ENCODE results near the gene OLIG1. TPM values are rescaled to one million over a fixed set of nuclear protein-coding genes. Genes with fewer than 3 reads are reported as not detected.

The OLIG1 gene
- total and polyA plus RNA-seq, 2 of the 8 experiments (the other 6 are each of a cell fraction or from before 2014, with no cell fraction given): 0.65 to 1.2 TPM

DNA sequence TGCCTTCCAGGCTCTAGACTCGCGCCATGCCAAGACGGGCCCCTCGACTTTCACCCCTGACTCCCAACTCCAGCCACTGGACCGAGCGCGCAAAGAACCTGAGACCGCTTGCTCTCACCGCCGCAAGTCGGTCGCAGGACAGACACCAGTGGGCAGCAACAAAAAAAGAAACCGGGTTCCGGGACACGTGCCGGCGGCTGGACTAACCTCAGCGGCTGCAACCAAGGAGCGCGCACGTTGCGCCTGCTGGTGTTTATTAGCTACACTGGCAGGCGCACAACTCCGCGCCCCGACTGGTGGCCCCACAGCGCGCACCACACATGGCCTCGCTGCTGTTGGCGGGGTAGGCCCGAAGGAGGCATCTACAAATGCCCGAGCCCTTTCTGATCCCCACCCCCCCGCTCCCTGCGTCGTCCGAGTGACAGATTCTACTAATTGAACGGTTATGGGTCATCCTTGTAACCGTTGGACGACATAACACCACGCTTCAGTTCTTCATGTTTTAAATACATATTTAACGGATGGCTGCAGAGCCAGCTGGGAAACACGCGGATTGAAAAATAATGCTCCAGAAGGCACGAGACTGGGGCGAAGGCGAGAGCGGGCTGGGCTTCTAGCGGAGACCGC is 46.3 kb upstream of the OLIG1 start:
- no peak overlapping the region for H3K9ac ChIP-seq (replicated peaks in 1 of 4; ENCODE audit: extremely low read depth in 1 of 4, low read depth in 3 of 4, low read length in 3 of 4)
- H3K56ac ChIP-seq (replicated peaks; ENCODE audit: insufficient read length, low read depth, low read length): no peak overlapping the region
- H4K8ac ChIP-seq (ENCODE audit: extremely low read depth, insufficient read depth, low read length): peak overlapping the region; percentile 26; the same call in 1 of the 2 replicates
- no peak overlapping the region for H3K14ac ChIP-seq (ENCODE audit: insufficient read length)
- no peak overlapping the region for H3K23ac ChIP-seq (ENCODE audit: insufficient read length)
- DNase-seq (ENCODE audit: low read depth in 1 of 2, low spot score in 2 of 2) (no peak), FAIRE-seq (no peak)
- H3K4me3 ChIP-seq (ENCODE audit: extremely low read depth in 1 of 4, insufficient read depth in 2 of 4, low read depth in 3 of 4, low read length in 4 of 4): peak overlapping the region in 3 of 4 experiments; percentile 13 to 70 (median 34); a peak in 4 of 8 replicates
- ChIA-PET POLR2A (ENCODE audit: partially characterized antibody) (no interaction called here), CTCF (ENCODE audit: partially characterized antibody) (interaction anchor here (0.7 to 6.0 kb wide), 10 partner anchors 9 to 103 kb away, joined by 3 to 44 read pairs (median 3); no protein-coding TSS in a partner anchor)
- H2BK120ac ChIP-seq (replicated peaks; ENCODE audit: low read depth, low read length): no peak overlapping the region
- peaks cover 12 to 14% of the 10 kb centered on the region in 2 experiments for H4K20me1 ChIP-seq (replicated peaks in 1 of 2; ENCODE audit: control insufficient read depth in 1 of 2, insufficient read depth in 2 of 2, low read length in 2 of 2)
- H2AFZ ChIP-seq (ENCODE audit: low read length): no peak overlapping the region
- H3K23me2 ChIP-seq (ENCODE audit: low read depth, low read length): peaks cover 16% of the 10 kb centered on the region
- H3K79me1 ChIP-seq (ENCODE audit: low read depth, low read length): no peaks in the 10 kb centered on the region
- no peak overlapping the region for H2AK5ac ChIP-seq (ENCODE audit: low read depth, low read length)
- no peak overlapping the region for H2BK5ac ChIP-seq (ENCODE audit: low read depth, low read length)
- H4K91ac ChIP-seq (replicated peaks; ENCODE audit: insufficient read length, low read length): no peak overlapping the region
- no peak overlapping the region for H2BK15ac ChIP-seq (ENCODE audit: low read length)
- H3K4ac ChIP-seq (replicated peaks; ENCODE audit: insufficient read length, low read depth, low read length): no peak overlapping the region
- WGBS, 2 experiments (ENCODE audit: extremely low coverage in 1 of 2, insufficient coverage in 1 of 2, insufficient read length in 1 of 2, insufficient replicate concordance in 2 of 2, low coverage in 1 of 2, low lambda C conversion rate in 2 of 2, missing lambda C conversion rate in 1 of 2): 13% methylated on average over 41 of the region's 49 CpGs; no CpG with 5 or more reads in 1 of the 2 experiments
- no peak overlapping the region; the same call in 1 of the 2 replicates for H3K18ac ChIP-seq (ENCODE audit: extremely low read depth, low read length)
- H3K4me2 ChIP-seq (ENCODE audit: insufficient read depth in 1 of 2, low read depth in 2 of 2, low read length in 2 of 2): peak overlapping the region; percentile 66 to 95
- peaks cover 0 to 5% (median 0%) of the 10 kb centered on the region in 4 experiments; a peak in 1 of 8 replicates for H3K36me3 ChIP-seq (ENCODE audit: control insufficient read depth in 2 of 4, insufficient read depth in 4 of 4, low read length in 3 of 4)
- H4K5ac ChIP-seq (ENCODE audit: insufficient read length, low read depth, low read length): no peak overlapping the region
- H3K4me1 ChIP-seq (replicated peaks in 1 of 4; ENCODE audit: control insufficient read depth in 3 of 4, insufficient read depth in 4 of 4, low read length in 3 of 4): peaks cover 6 to 28% (median 22%) of the 10 kb centered on the region in 4 experiments
- 0 out of 2 replicates have a peak overlapping the region, but pooled peaks have one; percentile 39 for H2BK12ac ChIP-seq (ENCODE audit: low read depth, low read length)
- H3K9me3 ChIP-seq (ENCODE audit: insufficient read depth in 2 of 2, low read depth in 1 of 2, low read length in 1 of 2): no peaks in the 10 kb centered on the region; a peak in 1 of 4 replicates
- H3K79me2 ChIP-seq (ENCODE audit: control insufficient read depth in 1 of 2, insufficient read depth in 2 of 2, low read length in 2 of 2): no peaks in the 10 kb centered on the region
- H2BK20ac ChIP-seq (ENCODE audit: low read length): no peak overlapping the region
- H3K27me3 ChIP-seq (replicated peaks in 1 of 4; ENCODE audit: control insufficient read depth in 3 of 4, extremely low read depth in 1 of 4, insufficient read depth in 3 of 4, low read length in 3 of 4): peaks cover 91 to 99% (median 98%) of the 10 kb centered on the region in 4 experiments
- no peak overlapping the region for H3K27ac ChIP-seq (ENCODE audit: low read depth, low read length)
- TF ChIP-seq POLR2A (IDR thresholded peaks at IDR 0.05; ENCODE audit: control extremely low read depth in 1 of 2, low read depth in 2 of 2, low read length in 2 of 2) (no peak), RNF2 (IDR thresholded peaks at IDR 0.05; ENCODE audit: borderline replicate concordance, low read depth, low read length, missing control alignments, poor library complexity, severe bottlenecking) (peak; percentile 68), RAD21 (IDR thresholded peaks at IDR 0.05 in 1 of 2, conservative IDR thresholded peaks at IDR 0.05 in 1 of 2; ENCODE audit: low read depth in 2 of 2, low read length in 2 of 2) (peak in 1 of 2 experiments; percentile 19; a peak in 1 of 4 replicates), MAFK (IDR thresholded peaks at IDR 0.05; ENCODE audit: low read depth, low read length) (no peak), CBX8 (IDR thresholded peaks at IDR 0.05; ENCODE audit: borderline replicate concordance, low read depth, low read length) (no peak; the same call in 1 of the 2 replicates)
- TF ChIP-seq, protein P1, sequence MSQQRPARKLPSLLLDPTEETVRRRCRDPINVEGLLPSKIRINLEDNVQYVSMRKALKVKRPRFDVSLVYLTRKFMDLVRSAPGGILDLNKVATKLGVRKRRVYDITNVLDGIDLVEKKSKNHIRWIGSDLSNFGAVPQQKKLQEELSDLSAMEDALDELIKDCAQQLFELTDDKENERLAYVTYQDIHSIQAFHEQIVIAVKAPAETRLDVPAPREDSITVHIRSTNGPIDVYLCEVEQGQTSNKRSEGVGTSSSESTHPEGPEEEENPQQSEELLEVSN (IDR thresholded peaks at IDR 0.05): peak; percentile 63
- TF ChIP-seq, protein P2, sequence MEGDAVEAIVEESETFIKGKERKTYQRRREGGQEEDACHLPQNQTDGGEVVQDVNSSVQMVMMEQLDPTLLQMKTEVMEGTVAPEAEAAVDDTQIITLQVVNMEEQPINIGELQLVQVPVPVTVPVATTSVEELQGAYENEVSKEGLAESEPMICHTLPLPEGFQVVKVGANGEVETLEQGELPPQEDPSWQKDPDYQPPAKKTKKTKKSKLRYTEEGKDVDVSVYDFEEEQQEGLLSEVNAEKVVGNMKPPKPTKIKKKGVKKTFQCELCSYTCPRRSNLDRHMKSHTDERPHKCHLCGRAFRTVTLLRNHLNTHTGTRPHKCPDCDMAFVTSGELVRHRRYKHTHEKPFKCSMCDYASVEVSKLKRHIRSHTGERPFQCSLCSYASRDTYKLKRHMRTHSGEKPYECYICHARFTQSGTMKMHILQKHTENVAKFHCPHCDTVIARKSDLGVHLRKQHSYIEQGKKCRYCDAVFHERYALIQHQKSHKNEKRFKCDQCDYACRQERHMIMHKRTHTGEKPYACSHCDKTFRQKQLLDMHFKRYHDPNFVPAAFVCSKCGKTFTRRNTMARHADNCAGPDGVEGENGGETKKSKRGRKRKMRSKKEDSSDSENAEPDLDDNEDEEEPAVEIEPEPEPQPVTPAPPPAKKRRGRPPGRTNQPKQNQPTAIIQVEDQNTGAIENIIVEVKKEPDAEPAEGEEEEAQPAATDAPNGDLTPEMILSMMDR (IDR thresholded peaks at IDR 0.05; ENCODE audit: control extremely low read depth in 1 of 3, insufficient read depth in 1 of 3, low read depth in 1 of 3, low read length in 3 of 3): 0 out of 4 replicates have a peak, but pooled peaks of 1 of the 3 experiments have one; percentile 6

All from H1 (cell line).